BLaER1 (cell line): Measurements from ENCODE around the gene NOL4L.
A peak's percentile ranks its signal among the peaks of the same experiment; 100 is the strongest.

Experiments used
- H3K27ac ChIP-seq: shearing (Covaris generic); formaldehyde crosslinking; 2 replicates; pipeline ENCODE4 v1.8.1; 2022
- H3K27me3 ChIP-seq: shearing (Covaris generic); formaldehyde crosslinking; 2 replicates; pipeline ENCODE4 v1.8.1; 2022
- H3K36me3 ChIP-seq: shearing (Covaris generic); formaldehyde crosslinking; 2 replicates; pipeline ENCODE4 v1.8.1; 2022
- H3K4me1 ChIP-seq: shearing (Covaris generic); formaldehyde crosslinking; 2 replicates; pipeline ENCODE4 v1.8.1; 2022
- H3K4me2 ChIP-seq: shearing (Covaris generic); formaldehyde crosslinking; 2 replicates; pipeline ENCODE4 v1.8.1; 2022
- H3K4me3 ChIP-seq: shearing (Covaris generic); formaldehyde crosslinking; 2 replicates; pipeline ENCODE4 v1.8.1; 2022
- H3K9ac ChIP-seq: shearing (Covaris generic); formaldehyde crosslinking; 2 replicates; pipeline ENCODE4 v1.8.1; 2022
- H3K9me3 ChIP-seq: shearing (Covaris generic); formaldehyde crosslinking; 2 replicates; pipeline ENCODE4 v1.8.1; 2022
- H4K20me1 ChIP-seq: shearing (Covaris generic); formaldehyde crosslinking; 2 replicates; pipeline ENCODE4 v1.8.1; 2022
- Cebpa-rat ChIP-seq: shearing (Covaris generic); IDR thresholded peaks from 2 replicates; pipeline ENCODE4 v1.8.1; 2022

The NOL4L gene

GRCh38 chr20:32544260-32544722 lies 40.8 kb downstream of the NOL4L start:
- TF ChIP-seq Cebpa-rat: no peak
- Histone ChIP-seq H3K27ac (0 out of 2 replicates have a peak overlapping the region, but pooled peaks have one; percentile 7), H3K4me3 (no peak overlapping the region), H3K36me3 (peaks cover 9% of the 10 kb centered on the region; the same call in 1 of the 2 replicates), H3K27me3 (no peaks in the 10 kb centered on the region), H3K9ac (0 out of 2 replicates have a peak overlapping the region, but pooled peaks have one; percentile 5), H4K20me1 (peaks cover 51% of the 10 kb centered on the region; the same call in 1 of the 2 replicates), H3K4me2 (no peak overlapping the region), H3K9me3 (peaks cover 1% of the 10 kb centered on the region; the same call in 1 of the 2 replicates), H3K4me1 (peaks cover 77% of the 10 kb centered on the region)

GRCh38 chr20:32543570-32544259 lies 41.4 kb downstream of the NOL4L start:
- Histone ChIP-seq H3K9ac (0 out of 2 replicates have a peak overlapping the region, but pooled peaks have one; percentile 5), H3K27me3 (no peaks in the 10 kb centered on the region), H4K20me1 (peaks cover 51% of the 10 kb centered on the region; the same call in 1 of the 2 replicates), H3K4me2 (no peak overlapping the region), H3K4me3 (no peak overlapping the region), H3K27ac (0 out of 2 replicates have a peak overlapping the region, but pooled peaks have one; percentile 7), H3K4me1 (peaks cover 83% of the 10 kb centered on the region), H3K9me3 (no peaks in the 10 kb centered on the region), H3K36me3 (0 out of 2 replicates have a peak, but pooled peaks cover 5% of the 10 kb centered on the region)
- TF ChIP-seq Cebpa-rat: no peak

- Histone ChIP-seq H3K4me2 (no peak overlapping the region), H3K27ac (peak overlapping the region; percentile 80; the same call in 1 of the 2 replicates)
Measured at GRCh38 chr20:32542259-32542615, 42.9 kb downstream of the NOL4L start.

GRCh38 chr20:32541323-32542258 lies 43.5 kb downstream of the NOL4L start:
- Histone ChIP-seq H3K4me2 (peak overlapping the region; percentile 98), H3K36me3 (no peaks in the 10 kb centered on the region), H3K9me3 (no peaks in the 10 kb centered on the region), H3K27ac (peak overlapping the region; percentile 80), H4K20me1 (peaks cover 34% of the 10 kb centered on the region; the same call in 1 of the 2 replicates), H3K4me3 (no peak overlapping the region), H3K9ac (0 out of 2 replicates have a peak overlapping the region, but pooled peaks have one; percentile 2), H3K4me1 (peaks cover 81% of the 10 kb centered on the region), H3K27me3 (no peaks in the 10 kb centered on the region)
- TF ChIP-seq Cebpa-rat: no peak

More at GRCh38 chr20:32542259-32542615, 42.9 kb downstream of the NOL4L start:
- Histone ChIP-seq H4K20me1 (peaks cover 40% of the 10 kb centered on the region; the same call in 1 of the 2 replicates), H3K4me3 (no peak overlapping the region), H3K4me1 (peaks cover 84% of the 10 kb centered on the region), H3K36me3 (no peaks in the 10 kb centered on the region), H3K9ac (no peak overlapping the region), H3K9me3 (no peaks in the 10 kb centered on the region), H3K27me3 (no peaks in the 10 kb centered on the region)
- no peak for TF ChIP-seq Cebpa-rat

- Histone ChIP-seq H3K27me3 (no peaks in the 10 kb centered on the region), H4K20me1 (peaks cover 29% of the 10 kb centered on the region), H3K9me3 (no peaks in the 10 kb centered on the region), H3K36me3 (no peaks in the 10 kb centered on the region), H3K4me3 (peak overlapping the region; percentile 17; the same call in 1 of the 2 replicates), H3K9ac (peak overlapping the region; percentile 61), H3K4me1 (peaks cover 77% of the 10 kb centered on the region), H3K27ac (peak overlapping the region; percentile 80), H3K4me2 (peak overlapping the region; percentile 98)
- TF ChIP-seq Cebpa-rat: no peak
Measured at GRCh38 chr20:32539817-32540675, 45.1 kb downstream of the NOL4L start.

- H3K27ac ChIP-seq: peak overlapping the region; percentile 80
- peak overlapping the region; percentile 17; the same call in 1 of the 2 replicates for H3K4me3 ChIP-seq
- no peaks in the 10 kb centered on the region for H3K9me3 ChIP-seq
- no peak for TF ChIP-seq Cebpa-rat
- peak overlapping the region; percentile 98 for H3K4me2 ChIP-seq
- no peaks in the 10 kb centered on the region for H3K36me3 ChIP-seq
- no peaks in the 10 kb centered on the region for H3K27me3 ChIP-seq
- H3K4me1 ChIP-seq: peaks cover 77% of the 10 kb centered on the region
- peak overlapping the region; percentile 61 for H3K9ac ChIP-seq
- peaks cover 29% of the 10 kb centered on the region for H4K20me1 ChIP-seq
Measured at GRCh38 chr20:32539026-32539816, 45.9 kb downstream of the NOL4L start.

GRCh38 chr20:32538526-32538939 lies 46.6 kb downstream of the NOL4L start:
- peak overlapping the region; percentile 98 for H3K4me2 ChIP-seq
- H3K36me3 ChIP-seq: no peaks in the 10 kb centered on the region
- no peaks in the 10 kb centered on the region for H3K9me3 ChIP-seq
- no peaks in the 10 kb centered on the region for H3K27me3 ChIP-seq
- peak overlapping the region; percentile 80 for H3K27ac ChIP-seq
- peak overlapping the region; percentile 38 for H3K4me3 ChIP-seq
- peaks cover 84% of the 10 kb centered on the region for H3K4me1 ChIP-seq
- peak overlapping the region; percentile 59 for H3K9ac ChIP-seq
- peaks cover 27% of the 10 kb centered on the region for H4K20me1 ChIP-seq
- no peak for TF ChIP-seq Cebpa-rat

GRCh38 chr20:32537657-32538525 lies 47.2 kb downstream of the NOL4L start:
- no peaks in the 10 kb centered on the region for H3K9me3 ChIP-seq
- H3K36me3 ChIP-seq: no peaks in the 10 kb centered on the region
- no peaks in the 10 kb centered on the region for H3K27me3 ChIP-seq
- peak overlapping the region; percentile 98 for H3K4me2 ChIP-seq
- peaks cover 91% of the 10 kb centered on the region for H3K4me1 ChIP-seq
- TF ChIP-seq Cebpa-rat: no peak
- peaks cover 27% of the 10 kb centered on the region for H4K20me1 ChIP-seq
- H3K27ac ChIP-seq: peak overlapping the region; percentile 80
- H3K4me3 ChIP-seq: peak overlapping the region; percentile 66
- H3K9ac ChIP-seq: peak overlapping the region; percentile 59
